ENCODE results near the gene MRPS33.
"Not testable (repeated sequence)": the region's sequence is repeated elsewhere in the genome, so short reads cannot be mapped to it uniquely, and the experiment has no call there.

Gene MRPS33

GRCh38 chr7:141014524-141015395 lies at the start of gene MRPS33:
Gene MRPS33, minus strand, starts transcription at chr7:141014952. Its CDS starts 4,319 bp downstream, at chr7:141010633.
- DNase-seq = peak; percentile 97
- in situ Hi-C loops (cut with MboI; ENCODE audit: low pct_unique_long_range_greater_than_20kb, low sequenced_read_pairs) = loop anchor here (10.0 kb wide), 1 partner anchor 350 kb away; no protein-coding TSS in a partner anchor

GRCh38 chr7:141057788-141058187 lies 43.0 kb upstream of the MRPS33 start:
- in situ Hi-C loops (cut with MboI; ENCODE audit: low pct_unique_long_range_greater_than_20kb, low sequenced_read_pairs) = no loop called here
- no peak for DNase-seq

GRCh38 chr7:141055146-141055545 lies 40.4 kb upstream of the MRPS33 start:
- in situ Hi-C loops (cut with MboI; ENCODE audit: low pct_unique_long_range_greater_than_20kb, low sequenced_read_pairs) = no loop called here
- no peak for DNase-seq

GRCh38 chr7:141053626-141054025 lies 38.9 kb upstream of the MRPS33 start:
- DNase-seq = no peak
- in situ Hi-C loops (cut with MboI; ENCODE audit: low pct_unique_long_range_greater_than_20kb, low sequenced_read_pairs) = no loop called here

GRCh38 chr7:141045842-141046620 lies 31.3 kb upstream of the MRPS33 start:
- in situ Hi-C loops (cut with MboI; ENCODE audit: low pct_unique_long_range_greater_than_20kb, low sequenced_read_pairs) = no loop called here
- no peak for DNase-seq

- no peak for DNase-seq
- in situ Hi-C loops (cut with MboI; ENCODE audit: low pct_unique_long_range_greater_than_20kb, low sequenced_read_pairs) = no loop called here
These were observed 30.5 kb upstream of the MRPS33 start for GRCh38 chr7:141045126-141045841.

GRCh38 chr7:141043616-141044015 lies 28.9 kb upstream of the MRPS33 start:
- DNase-seq = no peak
- in situ Hi-C loops (cut with MboI; ENCODE audit: low pct_unique_long_range_greater_than_20kb, low sequenced_read_pairs) = no loop called here

- DNase-seq = no peak
- in situ Hi-C loops (cut with MboI; ENCODE audit: low pct_unique_long_range_greater_than_20kb, low sequenced_read_pairs) = no loop called here
These were observed 27.8 kb upstream of the MRPS33 start for GRCh38 chr7:141042222-141043193.

- in situ Hi-C loops (cut with MboI; ENCODE audit: low pct_unique_long_range_greater_than_20kb, low sequenced_read_pairs) = no loop called here
- DNase-seq = no peak
These were observed 24.6 kb upstream of the MRPS33 start for GRCh38 chr7:141039376-141039775.

- in situ Hi-C loops (cut with MboI; ENCODE audit: low pct_unique_long_range_greater_than_20kb, low sequenced_read_pairs); DNase-seq: not testable (repeated sequence)
These were observed 23.3 kb upstream of the MRPS33 start for GRCh38 chr7:141038100-141038499.

- in situ Hi-C loops (cut with MboI; ENCODE audit: low pct_unique_long_range_greater_than_20kb, low sequenced_read_pairs) = not testable (repeated sequence)
These were observed 18.0 kb upstream of the MRPS33 start for GRCh38 chr7:141032539-141033323.

GRCh38 chr7:141028767-141029166 lies 14.0 kb upstream of the MRPS33 start:
- no peak for DNase-seq
- in situ Hi-C loops (cut with MboI; ENCODE audit: low pct_unique_long_range_greater_than_20kb, low sequenced_read_pairs) = no loop called here

More at GRCh38 chr7:141032539-141033323, 18.0 kb upstream of the MRPS33 start:
- not testable (repeated sequence) for DNase-seq

GRCh38 chr7:141027043-141027442 lies 12.3 kb upstream of the MRPS33 start:
- in situ Hi-C loops (cut with MboI; ENCODE audit: low pct_unique_long_range_greater_than_20kb, low sequenced_read_pairs) = no loop called here
- DNase-seq = no peak

- in situ Hi-C loops (cut with MboI; ENCODE audit: low pct_unique_long_range_greater_than_20kb, low sequenced_read_pairs) = no loop called here
- DNase-seq = no peak
These were observed 9.9 kb upstream of the MRPS33 start for GRCh38 chr7:141024668-141025067.

GRCh38 chr7:141023295-141023694 lies 8.5 kb upstream of the MRPS33 start:
- DNase-seq = no peak

GRCh38 chr7:141017555-141017954 lies 2.8 kb upstream of the MRPS33 start:
- in situ Hi-C loops (cut with MboI; ENCODE audit: low pct_unique_long_range_greater_than_20kb, low sequenced_read_pairs) = loop anchor here (10.0 kb wide), 1 partner anchor 353 kb away; no protein-coding TSS in a partner anchor
- no peak for DNase-seq

More at GRCh38 chr7:141023295-141023694, 8.5 kb upstream of the MRPS33 start:
- in situ Hi-C loops (cut with MboI; ENCODE audit: low pct_unique_long_range_greater_than_20kb, low sequenced_read_pairs) = no loop called here

- in situ Hi-C loops (cut with MboI; ENCODE audit: low pct_unique_long_range_greater_than_20kb, low sequenced_read_pairs) = loop anchor here (10.0 kb wide), 1 partner anchor 352 kb away; no protein-coding TSS in a partner anchor
- no peak for DNase-seq
These were observed 1.6 kb upstream of the MRPS33 start for GRCh38 chr7:141016349-141016748.
